Inferior parietal cortex (tissue), 1 donor: ENCODE measurements around the gene EMC9.

Experiments used
- DNase-seq: peaks from one replicate; pipeline ENCODE4 v3.0.0-alpha.2; 2016; ENCODE audit errors: extremely low spot score

EMC9 gene

GRCh38 chr14:24089890-24090289 is 51.5 kb downstream of the EMC9 start:
- no peak for DNase-seq
